ENCODE measurements around the gene TXNDC12. TPM values are rescaled to one million over a fixed set of nuclear protein-coding genes. Genes with fewer than 3 reads are reported as not detected.

TXNDC12 gene
- total and polyA plus RNA-seq, 9 of the 15 experiments (the other 6 are each of a cell fraction or from before 2014, with no cell fraction given) = 17.0 to 60.8 (median 37.8) TPM

DNA sequence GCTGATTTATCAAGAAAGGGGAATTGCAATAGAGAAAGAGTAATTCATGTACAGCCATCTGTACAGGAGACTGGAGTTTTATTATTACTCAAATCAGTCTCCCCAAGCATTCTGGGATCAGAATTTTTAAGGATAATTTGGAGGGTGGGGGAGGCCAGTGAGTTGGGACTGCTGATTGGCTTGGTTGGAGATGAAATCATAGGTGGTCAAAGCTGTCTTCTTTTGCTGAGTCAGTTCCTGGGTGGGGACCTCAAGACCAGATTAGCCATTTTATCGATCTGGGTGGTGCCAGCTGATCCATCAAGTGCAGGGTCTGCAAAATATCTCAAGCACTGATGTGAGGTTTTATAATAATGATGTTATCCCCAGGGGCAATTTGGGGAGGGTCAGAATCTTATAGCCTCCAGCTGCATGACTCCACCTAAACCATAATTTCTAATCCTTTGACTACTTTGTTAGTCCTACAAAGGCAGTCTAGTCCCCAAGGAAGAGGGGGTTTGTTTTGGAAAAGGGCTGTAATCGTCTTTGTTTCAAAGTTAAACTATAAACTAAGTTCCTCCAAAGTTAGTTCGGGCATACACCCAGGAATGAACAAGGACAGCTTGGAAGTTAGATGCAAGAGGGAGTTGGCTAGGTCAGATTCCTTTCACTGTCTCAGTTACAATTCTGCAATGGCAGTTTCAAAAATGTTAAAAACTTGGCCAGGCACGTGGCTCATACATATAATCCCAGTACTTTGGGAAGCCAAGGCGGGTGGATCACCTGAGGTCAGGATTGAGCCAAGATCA, 47.6 kb downstream of the TXNDC12 start (continued):
- no peak for TF ChIP-seq CBX5 (IDR thresholded peaks at IDR 0.05; ENCODE audit: borderline replicate concordance, low read depth)
- no peak for TF ChIP-seq NCOA2 (IDR thresholded peaks at IDR 0.05; ENCODE audit: partially characterized antibody in 2 of 2)
- TF ChIP-seq, protein P1, sequence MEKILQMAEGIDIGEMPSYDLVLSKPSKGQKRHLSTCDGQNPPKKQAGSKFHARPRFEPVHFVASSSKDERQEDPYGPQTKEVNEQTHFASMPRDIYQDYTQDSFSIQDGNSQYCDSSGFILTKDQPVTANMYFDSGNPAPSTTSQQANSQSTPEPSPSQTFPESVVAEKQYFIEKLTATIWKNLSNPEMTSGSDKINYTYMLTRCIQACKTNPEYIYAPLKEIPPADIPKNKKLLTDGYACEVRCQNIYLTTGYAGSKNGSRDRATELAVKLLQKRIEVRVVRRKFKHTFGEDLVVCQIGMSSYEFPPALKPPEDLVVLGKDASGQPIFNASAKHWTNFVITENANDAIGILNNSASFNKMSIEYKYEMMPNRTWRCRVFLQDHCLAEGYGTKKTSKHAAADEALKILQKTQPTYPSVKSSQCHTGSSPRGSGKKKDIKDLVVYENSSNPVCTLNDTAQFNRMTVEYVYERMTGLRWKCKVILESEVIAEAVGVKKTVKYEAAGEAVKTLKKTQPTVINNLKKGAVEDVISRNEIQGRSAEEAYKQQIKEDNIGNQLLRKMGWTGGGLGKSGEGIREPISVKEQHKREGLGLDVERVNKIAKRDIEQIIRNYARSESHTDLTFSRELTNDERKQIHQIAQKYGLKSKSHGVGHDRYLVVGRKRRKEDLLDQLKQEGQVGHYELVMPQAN (IDR thresholded peaks at IDR 0.05; ENCODE audit: borderline replicate concordance) = no peak
- TF ChIP-seq NFIX (CRISPR knock-in tag; IDR thresholded peaks at IDR 0.05; ENCODE audit: low read depth) = no peak
- no peak for TF ChIP-seq BHLHE40 (IDR thresholded peaks at IDR 0.05; ENCODE audit: low read length)
- TF ChIP-seq KLF10 (CRISPR knock-in tag; IDR thresholded peaks at IDR 0.05) = no peak
- peak; percentile 18; the same call in 1 of the 2 replicates for TF ChIP-seq L3MBTL2 (IDR thresholded peaks at IDR 0.05)
- no peak for TF ChIP-seq DMBX1 (CRISPR knock-in tag; IDR thresholded peaks at IDR 0.05; ENCODE audit: borderline replicate concordance)
- TF ChIP-seq ZFP36 (IDR thresholded peaks at IDR 0.05; ENCODE audit: low read depth, low read length, partially characterized antibody) = no peak
- TF ChIP-seq CBX2 (IDR thresholded peaks at IDR 0.05; ENCODE audit: insufficient read depth, low read length, poor library complexity, severe bottlenecking) = no peak
- no peak for TF ChIP-seq POLR3A (IDR thresholded peaks at IDR 0.05; ENCODE audit: borderline replicate concordance, extremely low read depth, insufficient read depth, insufficient read length)
- peak; percentile 97 for TF ChIP-seq ZNF316 (IDR thresholded peaks at IDR 0.05)
- no peak for TF ChIP-seq SP1 (CRISPR knock-in tag; IDR thresholded peaks at IDR 0.05)
- no peak for TF ChIP-seq DNMT1 (IDR thresholded peaks at IDR 0.05)
- TF ChIP-seq ESRRA (IDR thresholded peaks at IDR 0.05; ENCODE audit: borderline replicate concordance, low read depth) = no peak
- no peak for TF ChIP-seq RBFOX2 (IDR thresholded peaks at IDR 0.05; ENCODE audit: low read depth, low read length)
- TF ChIP-seq, protein P2, sequence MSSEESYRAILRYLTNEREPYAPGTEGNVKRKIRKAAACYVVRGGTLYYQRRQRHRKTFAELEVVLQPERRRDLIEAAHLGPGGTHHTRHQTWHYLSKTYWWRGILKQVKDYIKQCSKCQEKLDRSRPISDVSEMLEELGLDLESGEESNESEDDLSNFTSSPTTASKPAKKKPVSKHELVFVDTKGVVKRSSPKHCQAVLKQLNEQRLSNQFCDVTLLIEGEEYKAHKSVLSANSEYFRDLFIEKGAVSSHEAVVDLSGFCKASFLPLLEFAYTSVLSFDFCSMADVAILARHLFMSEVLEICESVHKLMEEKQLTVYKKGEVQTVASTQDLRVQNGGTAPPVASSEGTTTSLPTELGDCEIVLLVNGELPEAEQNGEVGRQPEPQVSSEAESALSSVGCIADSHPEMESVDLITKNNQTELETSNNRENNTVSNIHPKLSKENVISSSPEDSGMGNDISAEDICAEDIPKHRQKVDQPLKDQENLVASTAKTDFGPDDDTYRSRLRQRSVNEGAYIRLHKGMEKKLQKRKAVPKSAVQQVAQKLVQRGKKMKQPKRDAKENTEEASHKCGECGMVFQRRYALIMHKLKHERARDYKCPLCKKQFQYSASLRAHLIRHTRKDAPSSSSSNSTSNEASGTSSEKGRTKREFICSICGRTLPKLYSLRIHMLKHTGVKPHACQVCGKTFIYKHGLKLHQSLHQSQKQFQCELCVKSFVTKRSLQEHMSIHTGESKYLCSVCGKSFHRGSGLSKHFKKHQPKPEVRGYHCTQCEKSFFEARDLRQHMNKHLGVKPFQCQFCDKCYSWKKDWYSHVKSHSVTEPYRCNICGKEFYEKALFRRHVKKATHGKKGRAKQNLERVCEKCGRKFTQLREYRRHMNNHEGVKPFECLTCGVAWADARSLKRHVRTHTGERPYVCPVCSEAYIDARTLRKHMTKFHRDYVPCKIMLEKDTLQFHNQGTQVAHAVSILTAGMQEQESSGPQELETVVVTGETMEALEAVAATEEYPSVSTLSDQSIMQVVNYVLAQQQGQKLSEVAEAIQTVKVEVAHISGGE (CRISPR knock-in tag; IDR thresholded peaks at IDR 0.05) = no peak
- no peak for TF ChIP-seq MEF2A (IDR thresholded peaks at IDR 0.05; ENCODE audit: control insufficient read depth, low read depth, low read length)
- TF ChIP-seq FOSL1 (tag; conservative IDR thresholded peaks at IDR 0.05) = 0 out of 2 replicates have a peak, but pooled peaks have one; percentile 15
- no peak for TF ChIP-seq NR2C1 (IDR thresholded peaks at IDR 0.05)
- TF ChIP-seq NR2C1 (tag; IDR thresholded peaks at IDR 0.05) = no peak
- no peak for TF ChIP-seq ZNF785 (CRISPR knock-in tag; IDR thresholded peaks at IDR 0.05)
- no peak for TF ChIP-seq ZNF584 (CRISPR knock-in tag; IDR thresholded peaks at IDR 0.05; ENCODE audit: low read depth)
- TF ChIP-seq SRSF7 (optimal IDR thresholded peaks at IDR 0.05; ENCODE audit: low read depth, low read length) = no peak
